ENCODE results near the gene KRTAP4-7. TPM values are rescaled to one million over a fixed set of nuclear protein-coding genes. Genes with fewer than 3 reads are reported as not detected.

Gene KRTAP4-7
- total and polyA plus RNA-seq, 2 experiments from 2014 or later, result not detected

Other genes with a start within 250 kb of the KRTAP4-7 start
Only the 30 nearest of the 38 such genes appear.
- not detected in 2 replicates for gene KRT23, start 146.5 kb upstream of the KRTAP4-7 start, total RNA-seq (2014; rRNA removed; shearing (Covaris generic))
- not detected in 2 replicates for gene KRT23, start 146.5 kb upstream of the KRTAP4-7 start, polyA plus RNA-seq (2016; fragmentation: Nextera tagmentation; extraction: Ambion mirVana)
- gene KRT39, start 117.2 kb upstream of the KRTAP4-7 start, total RNA-seq (2014; rRNA removed; shearing (Covaris generic)), result not detected in 2 replicates
- not detected in 2 replicates for gene KRT39, start 117.2 kb upstream of the KRTAP4-7 start, polyA plus RNA-seq (2016; fragmentation: Nextera tagmentation; extraction: Ambion mirVana)
- gene KRT40, start 99.8 kb upstream of the KRTAP4-7 start, total RNA-seq (2014; rRNA removed; shearing (Covaris generic)), result not detected in 2 replicates
- gene KRT40, start 99.8 kb upstream of the KRTAP4-7 start, polyA plus RNA-seq (2016; fragmentation: Nextera tagmentation; extraction: Ambion mirVana), result not detected in 2 replicates
- gene KRTAP3-3, start 90.0 kb upstream of the KRTAP4-7 start, total RNA-seq (2014; rRNA removed; shearing (Covaris generic)), result not detected in 2 replicates
- gene KRTAP3-3, start 90.0 kb upstream of the KRTAP4-7 start, polyA plus RNA-seq (2016; fragmentation: Nextera tagmentation; extraction: Ambion mirVana), result not detected in 2 replicates
- not detected in 2 replicates for gene KRTAP3-2, start 84.2 kb upstream of the KRTAP4-7 start, total RNA-seq (2014; rRNA removed; shearing (Covaris generic))
- gene KRTAP3-2, start 84.2 kb upstream of the KRTAP4-7 start, polyA plus RNA-seq (2016; fragmentation: Nextera tagmentation; extraction: Ambion mirVana), result not detected in 2 replicates
- not detected in 2 replicates for gene KRTAP3-1, start 75.0 kb upstream of the KRTAP4-7 start, total RNA-seq (2014; rRNA removed; shearing (Covaris generic))
- not detected in 2 replicates for gene KRTAP3-1, start 75.0 kb upstream of the KRTAP4-7 start, polyA plus RNA-seq (2016; fragmentation: Nextera tagmentation; extraction: Ambion mirVana)
- gene KRTAP1-5, start 56.9 kb upstream of the KRTAP4-7 start, total RNA-seq (2014; rRNA removed; shearing (Covaris generic)), result not detected in 2 replicates
- gene KRTAP1-5, start 56.9 kb upstream of the KRTAP4-7 start, polyA plus RNA-seq (2016; fragmentation: Nextera tagmentation; extraction: Ambion mirVana), result not detected in 2 replicates
- not detected in 2 replicates for gene KRTAP1-4, start 54.0 kb upstream of the KRTAP4-7 start, total RNA-seq (2014; rRNA removed; shearing (Covaris generic))
- gene KRTAP1-4, start 54.0 kb upstream of the KRTAP4-7 start, polyA plus RNA-seq (2016; fragmentation: Nextera tagmentation; extraction: Ambion mirVana), result not detected in 2 replicates
- gene KRTAP1-3, start 49.3 kb upstream of the KRTAP4-7 start, total RNA-seq (2014; rRNA removed; shearing (Covaris generic)), result not detected in 2 replicates
- not detected in 2 replicates for gene KRTAP1-3, start 49.3 kb upstream of the KRTAP4-7 start, polyA plus RNA-seq (2016; fragmentation: Nextera tagmentation; extraction: Ambion mirVana)
- not detected in 2 replicates for gene KRTAP1-1, start 42.7 kb upstream of the KRTAP4-7 start, total RNA-seq (2014; rRNA removed; shearing (Covaris generic))
- not detected in 2 replicates for gene KRTAP1-1, start 42.7 kb upstream of the KRTAP4-7 start, polyA plus RNA-seq (2016; fragmentation: Nextera tagmentation; extraction: Ambion mirVana)
- not detected in 2 replicates for gene KRTAP2-1, start 36.8 kb upstream of the KRTAP4-7 start, total RNA-seq (2014; rRNA removed; shearing (Covaris generic))
- not detected in 2 replicates for gene KRTAP2-1, start 36.8 kb upstream of the KRTAP4-7 start, polyA plus RNA-seq (2016; fragmentation: Nextera tagmentation; extraction: Ambion mirVana)
- not detected in 2 replicates for gene KRTAP2-2, start 28.9 kb upstream of the KRTAP4-7 start, total RNA-seq (2014; rRNA removed; shearing (Covaris generic))
- gene KRTAP2-2, start 28.9 kb upstream of the KRTAP4-7 start, polyA plus RNA-seq (2016; fragmentation: Nextera tagmentation; extraction: Ambion mirVana), result not detected in 2 replicates
- not detected in 2 replicates for gene KRTAP2-3, start 24.0 kb upstream of the KRTAP4-7 start, total RNA-seq (2014; rRNA removed; shearing (Covaris generic))
- not detected in 2 replicates for gene KRTAP2-3, start 24.0 kb upstream of the KRTAP4-7 start, polyA plus RNA-seq (2016; fragmentation: Nextera tagmentation; extraction: Ambion mirVana)
- gene KRTAP2-4, start 18.3 kb upstream of the KRTAP4-7 start, total RNA-seq (2014; rRNA removed; shearing (Covaris generic)), result not detected in 2 replicates
- not detected in 2 replicates for gene KRTAP2-4, start 18.3 kb upstream of the KRTAP4-7 start, polyA plus RNA-seq (2016; fragmentation: Nextera tagmentation; extraction: Ambion mirVana)
- gene KRTAP4-8, start 14.0 kb downstream of the KRTAP4-7 start, total RNA-seq (2014; rRNA removed; shearing (Covaris generic)), result not detected in 2 replicates
- not detected in 2 replicates for gene KRTAP4-8, start 14.0 kb downstream of the KRTAP4-7 start, polyA plus RNA-seq (2016; fragmentation: Nextera tagmentation; extraction: Ambion mirVana)
- not detected in 2 replicates for gene KRTAP4-16, start 18.1 kb downstream of the KRTAP4-7 start, total RNA-seq (2014; rRNA removed; shearing (Covaris generic))
- not detected in 2 replicates for gene KRTAP4-16, start 18.1 kb downstream of the KRTAP4-7 start, polyA plus RNA-seq (2016; fragmentation: Nextera tagmentation; extraction: Ambion mirVana)
- not detected in 2 replicates for gene KRTAP4-9, start 21.2 kb downstream of the KRTAP4-7 start, total RNA-seq (2014; rRNA removed; shearing (Covaris generic))
- gene KRTAP4-9, start 21.2 kb downstream of the KRTAP4-7 start, polyA plus RNA-seq (2016; fragmentation: Nextera tagmentation; extraction: Ambion mirVana), result not detected in 2 replicates
- gene KRTAP4-11, start 34.2 kb downstream of the KRTAP4-7 start, total RNA-seq (2014; rRNA removed; shearing (Covaris generic)), result not detected in 2 replicates
- not detected in 2 replicates for gene KRTAP4-11, start 34.2 kb downstream of the KRTAP4-7 start, polyA plus RNA-seq (2016; fragmentation: Nextera tagmentation; extraction: Ambion mirVana)
- not detected in 2 replicates for gene KRTAP4-12, start 40.0 kb downstream of the KRTAP4-7 start, total RNA-seq (2014; rRNA removed; shearing (Covaris generic))
- not detected in 2 replicates for gene KRTAP4-12, start 40.0 kb downstream of the KRTAP4-7 start, polyA plus RNA-seq (2016; fragmentation: Nextera tagmentation; extraction: Ambion mirVana)
- not detected in 2 replicates for gene KRTAP4-6, start 56.4 kb downstream of the KRTAP4-7 start, total RNA-seq (2014; rRNA removed; shearing (Covaris generic))
- not detected in 2 replicates for gene KRTAP4-6, start 56.4 kb downstream of the KRTAP4-7 start, polyA plus RNA-seq (2016; fragmentation: Nextera tagmentation; extraction: Ambion mirVana)
- not detected in 2 replicates for gene KRTAP4-5, start 65.7 kb downstream of the KRTAP4-7 start, total RNA-seq (2014; rRNA removed; shearing (Covaris generic))
- gene KRTAP4-5, start 65.7 kb downstream of the KRTAP4-7 start, polyA plus RNA-seq (2016; fragmentation: Nextera tagmentation; extraction: Ambion mirVana), result not detected in 2 replicates
- not detected in 2 replicates for gene KRTAP4-4, start 76.6 kb downstream of the KRTAP4-7 start, total RNA-seq (2014; rRNA removed; shearing (Covaris generic))
- not detected in 2 replicates for gene KRTAP4-4, start 76.6 kb downstream of the KRTAP4-7 start, polyA plus RNA-seq (2016; fragmentation: Nextera tagmentation; extraction: Ambion mirVana)
- gene KRTAP4-3, start 84.1 kb downstream of the KRTAP4-7 start, total RNA-seq (2014; rRNA removed; shearing (Covaris generic)), result not detected in 2 replicates
- not detected in 2 replicates for gene KRTAP4-3, start 84.1 kb downstream of the KRTAP4-7 start, polyA plus RNA-seq (2016; fragmentation: Nextera tagmentation; extraction: Ambion mirVana)
- not detected in 2 replicates for gene KRTAP4-2, start 94.1 kb downstream of the KRTAP4-7 start, total RNA-seq (2014; rRNA removed; shearing (Covaris generic))
- gene KRTAP4-2, start 94.1 kb downstream of the KRTAP4-7 start, polyA plus RNA-seq (2016; fragmentation: Nextera tagmentation; extraction: Ambion mirVana), result not detected in 2 replicates
- gene KRTAP4-1, start 100.8 kb downstream of the KRTAP4-7 start, total RNA-seq (2014; rRNA removed; shearing (Covaris generic)), result not detected in 2 replicates
- not detected in 2 replicates for gene KRTAP4-1, start 100.8 kb downstream of the KRTAP4-7 start, polyA plus RNA-seq (2016; fragmentation: Nextera tagmentation; extraction: Ambion mirVana)
- gene KRTAP9-1, start 105.7 kb downstream of the KRTAP4-7 start, total RNA-seq (2014; rRNA removed; shearing (Covaris generic)), result not detected in 2 replicates
- gene KRTAP9-1, start 105.7 kb downstream of the KRTAP4-7 start, polyA plus RNA-seq (2016; fragmentation: Nextera tagmentation; extraction: Ambion mirVana), result not detected in 2 replicates
- gene KRTAP9-2, start 142.5 kb downstream of the KRTAP4-7 start, total RNA-seq (2014; rRNA removed; shearing (Covaris generic)), result not detected in 2 replicates
- gene KRTAP9-2, start 142.5 kb downstream of the KRTAP4-7 start, polyA plus RNA-seq (2016; fragmentation: Nextera tagmentation; extraction: Ambion mirVana), result not detected in 2 replicates
- not detected in 2 replicates for gene KRTAP9-3, start 148.3 kb downstream of the KRTAP4-7 start, total RNA-seq (2014; rRNA removed; shearing (Covaris generic))
- not detected in 2 replicates for gene KRTAP9-3, start 148.3 kb downstream of the KRTAP4-7 start, polyA plus RNA-seq (2016; fragmentation: Nextera tagmentation; extraction: Ambion mirVana)
- not detected in 2 replicates for gene KRTAP9-8, start 153.8 kb downstream of the KRTAP4-7 start, total RNA-seq (2014; rRNA removed; shearing (Covaris generic))
- not detected in 2 replicates for gene KRTAP9-8, start 153.8 kb downstream of the KRTAP4-7 start, polyA plus RNA-seq (2016; fragmentation: Nextera tagmentation; extraction: Ambion mirVana)
- gene KRTAP9-4, start 165.5 kb downstream of the KRTAP4-7 start, total RNA-seq (2014; rRNA removed; shearing (Covaris generic)), result not detected in 2 replicates
- gene KRTAP9-4, start 165.5 kb downstream of the KRTAP4-7 start, polyA plus RNA-seq (2016; fragmentation: Nextera tagmentation; extraction: Ambion mirVana), result not detected in 2 replicates

Measured in GM23338 (cell line).